Effector CD8-positive, alpha-beta T cell (primary cell): Measurements from ENCODE around the gene IKBIP.
"Not testable (repeated sequence)": the region's sequence is repeated elsewhere in the genome, so short reads cannot be mapped to it uniquely, and the experiment has no call there.

ENCODE experiments used
- DNase-seq: peaks from one replicate; lab custom pipeline; 2025; lab: John Stamatoyannopoulos, UW

IKBIP gene

DNA sequence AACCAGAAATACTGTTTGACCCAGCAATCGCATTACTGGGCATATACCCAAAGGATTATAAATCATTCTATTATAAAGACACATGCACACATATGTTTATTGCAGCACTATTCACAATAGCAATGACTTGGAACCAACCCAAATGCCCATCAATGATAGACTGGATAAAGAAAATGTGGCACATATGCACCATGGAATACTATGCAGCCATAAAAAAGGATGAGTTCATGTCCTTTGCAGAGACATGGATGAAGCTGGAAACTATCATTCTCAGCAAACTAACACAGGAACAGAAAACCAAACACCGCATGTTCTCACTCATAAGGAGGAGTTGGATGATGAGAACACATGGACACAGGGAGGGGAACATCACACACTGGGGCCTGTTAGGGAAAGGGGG is 67.8 kb downstream of the IKBIP start:
- not testable (repeated sequence) for DNase-seq

DNA sequence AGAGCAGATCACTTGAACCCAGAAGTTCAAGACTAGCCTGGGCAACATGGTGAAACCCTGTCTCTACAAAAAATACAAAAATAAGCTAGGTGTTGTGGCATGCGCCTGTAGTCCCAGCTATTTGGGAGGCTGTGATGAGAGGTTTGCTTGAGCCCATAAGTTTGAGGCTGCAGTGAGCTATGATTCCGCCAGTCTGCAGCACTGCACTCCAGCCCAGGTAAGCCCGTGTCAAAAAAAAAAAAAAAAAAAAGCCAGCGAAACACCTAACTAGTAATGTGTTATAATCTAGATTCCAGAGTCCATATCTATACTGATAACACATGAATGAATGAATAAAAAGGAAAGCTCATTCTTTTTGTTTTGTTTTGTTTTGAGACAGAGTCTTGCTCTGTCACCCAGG is 69.6 kb downstream of the IKBIP start:
- DNase-seq: no peak
